Glutamatergic neuron (in vitro differentiated cells): ENCODE results near the gene PSMD3. TPM values are rescaled to one million over a fixed set of nuclear protein-coding genes. Genes with fewer than 3 reads are reported as not detected.

Experiments
- DNase-seq: peaks from one replicate; pipeline ENCODE4 v3.0.0; 2022
- H3K27ac Mint-ChIP-seq: one replicate; pipeline ENCODE4 v1.8.0; 2020; ENCODE audit warnings: mild to moderate bottlenecking, mixed read lengths, inconsistent platforms; ENCODE audit not compliant: unreplicated experiment
- H3K27me3 Mint-ChIP-seq: one replicate; pipeline ENCODE4 v1.8.0; 2020; ENCODE audit warnings: mild to moderate bottlenecking, moderate library complexity, mixed read lengths, inconsistent platforms; ENCODE audit not compliant: unreplicated experiment
- H3K36me3 Mint-ChIP-seq: one replicate; pipeline ENCODE4 v1.8.0; 2020; ENCODE audit warnings: mild to moderate bottlenecking, mixed read lengths, inconsistent platforms; ENCODE audit not compliant: unreplicated experiment
- H3K4me1 Mint-ChIP-seq: one replicate; pipeline ENCODE4 v1.8.0; 2020; ENCODE audit warnings: mild to moderate bottlenecking, low read depth, mixed read lengths, inconsistent platforms; ENCODE audit not compliant: unreplicated experiment
- H3K4me3 Mint-ChIP-seq: one replicate; pipeline ENCODE4 v1.8.0; 2020; ENCODE audit warnings: mild to moderate bottlenecking, mixed read lengths, inconsistent platforms; ENCODE audit not compliant: unreplicated experiment
- H3K9me3 Mint-ChIP-seq: one replicate; pipeline ENCODE4 v1.8.0; 2020; ENCODE audit warnings: mild to moderate bottlenecking, moderate library complexity, mixed read lengths, inconsistent platforms; ENCODE audit not compliant: unreplicated experiment
- CTCF ChIP-seq: fragments of 200-600 bp; sonication (generic); IDR thresholded peaks from one replicate; pipeline ENCODE4 v1.5.0; 2021; ENCODE audit not compliant: partially characterized antibody, unreplicated experiment
- total RNA-seq: library from RNA; stranded (reverse); fragmentation: NEBNext Ultra II Directional; extraction: Animal tissue kit (Norgen Biotek cat#: 25700); gene quantifications from one replicate; pipeline ENCODE4 v1.2.1, GENCODE V29; 2021; ENCODE audit not compliant: unreplicated experiment

Gene PSMD3
- total RNA-seq, 1 donor from 2014 or later: 113 TPM

- DNase-seq: no peak
- Mint-ChIP-seq H3K36me3 (peaks cover 5% of the 10 kb centered on the region), H3K4me3 (no peak overlapping the region), H3K9me3 (peaks cover 5% of the 10 kb centered on the region), H3K27ac (no peak overlapping the region), H3K27me3 (peaks cover 4% of the 10 kb centered on the region), H3K4me1 (peaks cover 5% of the 10 kb centered on the region)
- TF ChIP-seq CTCF: no peak
These were observed 52.0 kb downstream of the PSMD3 start for GRCh38 chr17:40032322-40033320.

GRCh38 chr17:40033339-40033738 is 52.7 kb downstream of the PSMD3 start:
- Mint-ChIP-seq H3K4me1 (peaks cover 5% of the 10 kb centered on the region), H3K36me3 (peaks cover 5% of the 10 kb centered on the region), H3K4me3 (no peak overlapping the region), H3K27me3 (peaks cover 4% of the 10 kb centered on the region), H3K9me3 (peaks cover 5% of the 10 kb centered on the region), H3K27ac (no peak overlapping the region)
- TF ChIP-seq CTCF: no peak
- DNase-seq: no peak

GRCh38 chr17:40034426-40035161 is 54.0 kb downstream of the PSMD3 start:
- H3K4me3 Mint-ChIP-seq: no peak overlapping the region
- no peak for TF ChIP-seq CTCF
- no peak for DNase-seq
- H3K36me3 Mint-ChIP-seq: peaks cover 5% of the 10 kb centered on the region
- H3K4me1 Mint-ChIP-seq: peaks cover 10% of the 10 kb centered on the region
- H3K27ac Mint-ChIP-seq: no peak overlapping the region
- H3K27me3 Mint-ChIP-seq: peaks cover 4% of the 10 kb centered on the region
- peaks cover 5% of the 10 kb centered on the region for H3K9me3 Mint-ChIP-seq

- peaks cover 10% of the 10 kb centered on the region for H3K4me1 Mint-ChIP-seq
- no peak overlapping the region for H3K27ac Mint-ChIP-seq
- peaks cover 4% of the 10 kb centered on the region for H3K27me3 Mint-ChIP-seq
- peaks cover 5% of the 10 kb centered on the region for H3K9me3 Mint-ChIP-seq
- TF ChIP-seq CTCF: peak; percentile 71
- H3K4me3 Mint-ChIP-seq: no peak overlapping the region
- peaks cover 5% of the 10 kb centered on the region for H3K36me3 Mint-ChIP-seq
- DNase-seq: peak; percentile 82
These were observed 54.6 kb downstream of the PSMD3 start for GRCh38 chr17:40035162-40035559.
